HCT116 (cell line): ENCODE results near the gene MED13L. TPM values are rescaled to one million over a fixed set of nuclear protein-coding genes. Genes with fewer than 3 reads are reported as not detected.

Experiments
- ATAC-seq: fragments of 200-7000 bp; cut with Tn5 transposase; 2 replicates; pipeline ENCODE4 v1.9.1; 2020; ENCODE audit warnings: mild to moderate bottlenecking, moderate library complexity
- BruUV-seq: library from RNA; stranded (reverse); fragments of 400-500 nt; replicated peaks from 2 replicates; lab custom pipeline; 2021; lab: Mats Ljungman, UMichigan
- CTCF ChIA-PET: fragments of 300-600 bp; sonication (Branson Sonifier 250); formaldehyde crosslinking; loops from one replicate; lab custom pipeline; 2021; ENCODE audit warnings: antibody characterized with exemption; lab: Charles Lee
- POLR2A ChIA-PET: fragments of 300-600, 350-600 bp; sonication (Branson Sonifier 250); formaldehyde crosslinking; loops from one replicate; lab custom pipeline; 2021; ENCODE audit warnings: antibody characterized with exemption; lab: Charles Lee
- RAD21 ChIA-PET, 2 experiments: fragments of 300-600 bp; sonication (Branson Sonifier 250); formaldehyde crosslinking; loops; one replicate each; lab custom pipeline; 2023; ENCODE audit warnings: low total read pairs in 2 of 2; ENCODE audit not compliant: uncharacterized antibody in 2 of 2, unreplicated experiment in 2 of 2, low non-redundant PET in 1 of 2; lab: Charles Lee
- DNase-seq: peaks from one replicate; pipeline ENCODE4 v3.0.0-alpha.2; 2010; ENCODE audit warnings: low read depth, low spot score
- H2AFZ ChIP-seq: fragments of 200-600 bp; shearing (Covaris generic), sonication (generic); 2 replicates; pipeline ENCODE4 v1.6.1; 2017; ENCODE audit warnings: low read depth, mixed run types, mixed read lengths, antibody characterized with exemption, low read length; ENCODE audit not compliant: poor library complexity, severe bottlenecking
- H3K27ac ChIP-seq: 2 replicates; pipeline ENCODE4 v1.5.1; 2012; ENCODE audit warnings: low read depth, low read length
- H3K27me3 ChIP-seq: fragments of 200-600 bp; sonication (generic); 2 replicates; pipeline ENCODE4 v1.6.1; 2016; ENCODE audit warnings: mixed run types, low read length, mixed read lengths; ENCODE audit not compliant: insufficient read depth
- H3K36me3 ChIP-seq, 2 experiments: fragments of 200-500 bp in 1 of 2; fragments of 200-600 bp in 1 of 2; sonication (Bioruptor generic) in 1 of 2; sonication (generic) in 1 of 2; 2 replicates each; pipeline versions ENCODE4 v1.5.1 to v1.6.1; 2014 to 2016; ENCODE audit warnings: low read length in 2 of 2, inconsistent platforms in 1 of 2, mixed read lengths in 1 of 2, mixed run types in 1 of 2; ENCODE audit not compliant: insufficient read depth in 2 of 2, control insufficient read depth in 1 of 2
- H3K4me1 ChIP-seq, 2 experiments: fragments of 200-600 bp in 1 of 2; sonication (generic) in 1 of 2; 2 replicates each; pipeline versions ENCODE4 v1.5.1 to v1.6.1; 2012 to 2017; ENCODE audit warnings: low read length in 2 of 2, inconsistent platforms in 1 of 2, mild to moderate bottlenecking in 1 of 2, mixed read lengths in 1 of 2, mixed run types in 1 of 2, moderate library complexity in 1 of 2; ENCODE audit not compliant: insufficient read depth in 2 of 2, control insufficient read depth in 1 of 2
- H3K4me2 ChIP-seq: fragments of 200-600 bp; sonication (generic); 2 replicates; pipeline ENCODE4 v1.6.1; 2017; ENCODE audit warnings: mixed run types, low read length, mixed read lengths
- H3K4me3 ChIP-seq, 2 experiments: fragments of 200-600 bp in 1 of 2; sonication (generic) in 1 of 2; replicated peaks in 1 of 2; 2 replicates each; pipeline ENCODE4 v1.5.1; 2011 to 2016; ENCODE audit warnings: low read length in 2 of 2, control low read depth in 1 of 2, low read depth in 1 of 2, mild to moderate bottlenecking in 1 of 2, mixed read lengths in 1 of 2, mixed run types in 1 of 2
- H3K79me2 ChIP-seq: fragments of 200-600 bp; sonication (generic); 2 replicates; pipeline ENCODE4 v1.6.1; 2017; ENCODE audit warnings: mild to moderate bottlenecking, mixed run types, low read length, moderate library complexity, mixed read lengths; ENCODE audit not compliant: insufficient read depth
- H3K9ac ChIP-seq: fragments of 200-600 bp; sonication (generic); 2 replicates; pipeline ENCODE4 v1.6.1; 2016; ENCODE audit warnings: low read length, mixed read lengths
- H3K9me2 ChIP-seq: fragments of 200-600 bp; sonication (generic), shearing (Covaris generic); 2 replicates; pipeline ENCODE4 v1.6.1; 2017; ENCODE audit warnings: mixed run types, mild to moderate bottlenecking, moderate library complexity; ENCODE audit not compliant: insufficient read depth
- H3K9me3 ChIP-seq, 2 experiments: fragments of 200-500 bp in 1 of 2; fragments of 200-600 bp in 1 of 2; sonication (Bioruptor generic) in 1 of 2; sonication (generic) in 1 of 2; 2 replicates each; pipeline ENCODE4 v1.6.1; 2014 to 2017; ENCODE audit warnings: low read length in 2 of 2, mixed read lengths in 2 of 2, inconsistent platforms in 1 of 2, low read depth in 1 of 2, mild to moderate bottlenecking in 1 of 2, mixed run types in 1 of 2, moderate library complexity in 1 of 2; ENCODE audit not compliant: control insufficient read depth in 1 of 2, insufficient read depth in 1 of 2
- H4K20me1 ChIP-seq: fragments of 200-600 bp; sonication (generic), shearing (Covaris generic); 2 replicates; pipeline ENCODE4 v1.6.1; 2017; ENCODE audit warnings: mixed run types, mild to moderate bottlenecking, moderate library complexity; ENCODE audit not compliant: insufficient read depth
- CBX3 ChIP-seq: IDR thresholded peaks from 2 replicates; pipeline ENCODE4 v1.6.1; 2012; ENCODE audit warnings: low read depth
- EGR1 ChIP-seq: IDR thresholded peaks from 2 replicates; pipeline ENCODE4 v1.6.1; 2012; ENCODE audit warnings: low read depth
- ELF1 ChIP-seq: IDR thresholded peaks from 2 replicates; pipeline ENCODE4 v1.6.1; 2012; ENCODE audit warnings: low read depth, borderline replicate concordance
- FOSL1 ChIP-seq: IDR thresholded peaks from 2 replicates; pipeline ENCODE4 v1.6.1; 2012; ENCODE audit warnings: low read depth
- MAX ChIP-seq: IDR thresholded peaks from 2 replicates; pipeline ENCODE4 v1.6.1; 2012
- POLR2AphosphoS5 ChIP-seq: IDR thresholded peaks from 2 replicates; pipeline ENCODE4 v1.6.1; 2011; ENCODE audit warnings: mild to moderate bottlenecking, low read depth, low read length, moderate library complexity
- RAD21 ChIP-seq: IDR thresholded peaks from 2 replicates; pipeline ENCODE4 v1.6.1; 2012; ENCODE audit warnings: low read depth, mild to moderate bottlenecking
- SIN3A ChIP-seq: IDR thresholded peaks from 2 replicates; pipeline ENCODE4 v1.6.1; 2012; ENCODE audit warnings: low read depth
- YY1 ChIP-seq: IDR thresholded peaks from 2 replicates; pipeline ENCODE4 v1.6.1; 2011; ENCODE audit warnings: low read length, low read depth, moderate library complexity, mild to moderate bottlenecking; ENCODE audit not compliant: insufficient replicate concordance; ENCODE audit errors: extremely low read depth
- ZBTB33 ChIP-seq: IDR thresholded peaks from 2 replicates; pipeline ENCODE4 v1.6.1; 2011; ENCODE audit warnings: mild to moderate bottlenecking, low read length, moderate library complexity; ENCODE audit not compliant: insufficient replicate concordance; ENCODE audit errors: extremely low read depth
- intact Hi-C: fragments of 100-400 bp; cut with micrococcal nuclease; formaldehyde crosslinking; loops from 2 replicates; pipeline ENCODE4 v1.10.0; 2022
- total RNA-seq: library from RNA; stranded (reverse); gene quantifications from one replicate; pipeline ENCODE4 v1.2.1, GENCODE V29; 2021; ENCODE audit not compliant: unreplicated experiment
- TF ChIP-seq, protein P1 (sequence below): IDR thresholded peaks from 2 replicates; pipeline ENCODE4 v1.6.1; 2012; ENCODE audit warnings: low read depth

MED13L gene
- total RNA-seq, 1 experiment from 2014 or later, result 176 TPM

DNA sequence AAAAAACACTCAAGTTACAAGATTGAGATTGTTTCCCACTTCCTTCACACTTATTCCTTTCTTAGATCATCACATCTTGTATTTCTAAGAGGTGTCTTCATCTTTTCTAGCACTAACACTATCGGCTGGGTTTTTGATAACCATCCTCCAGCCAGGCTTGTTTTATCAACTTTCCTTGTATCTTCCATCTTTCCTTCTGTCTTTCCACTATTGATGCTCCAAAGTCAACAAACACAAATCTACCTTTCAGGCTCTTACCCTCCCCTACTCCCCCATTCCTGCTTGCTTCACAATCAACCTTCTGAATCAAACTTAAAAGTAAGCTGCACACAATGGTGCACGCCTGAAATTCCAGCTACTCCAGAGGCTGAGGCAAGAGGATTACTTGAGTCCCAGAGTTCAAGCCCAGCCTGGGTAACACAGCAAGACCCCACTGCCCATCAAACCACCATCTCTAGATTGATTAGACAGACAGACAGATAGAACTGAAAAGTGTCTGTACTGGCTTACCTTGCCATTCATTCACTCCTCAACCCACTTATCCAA lies 12.9 kb downstream of the MED13L start:
- Histone ChIP-seq H3K27me3 (no peaks in the 10 kb centered on the region), H4K20me1 (peaks cover 66% of the 10 kb centered on the region), H2AFZ (no peak overlapping the region), H3K9me2 (no peaks in the 10 kb centered on the region), H3K9me3 (no peaks in the 10 kb centered on the region), H3K4me2 (peak overlapping the region; percentile 25; the same call in 1 of the 2 replicates), H3K36me3 (no peaks in the 10 kb centered on the region), H3K4me1 (peaks cover 51 to 90% of the 10 kb centered on the region in 2 experiments), H3K9ac (peak overlapping the region; percentile 2; the same call in 1 of the 2 replicates), H3K4me3 (no peak overlapping the region), H3K79me2 (peaks cover 100% of the 10 kb centered on the region), H3K27ac (no peak overlapping the region)
- BruUV-seq, result no TSS peak
- RAD21 ChIA-PET, result no interaction called here
- POLR2A ChIA-PET, result no interaction called here
- intact Hi-C loops, result no loop called here
- no peak for ATAC-seq
- no peak for DNase-seq
- CTCF ChIA-PET, result no interaction called here
- TF ChIP-seq ZBTB33 (no peak), MAX (no peak), YY1 (no peak), ELF1 (no peak), RAD21 (no peak), CBX3 (no peak), SIN3A (no peak), FOSL1 (no peak), EGR1 (no peak), POLR2AphosphoS5 (no peak)
- TF ChIP-seq, protein P1, sequence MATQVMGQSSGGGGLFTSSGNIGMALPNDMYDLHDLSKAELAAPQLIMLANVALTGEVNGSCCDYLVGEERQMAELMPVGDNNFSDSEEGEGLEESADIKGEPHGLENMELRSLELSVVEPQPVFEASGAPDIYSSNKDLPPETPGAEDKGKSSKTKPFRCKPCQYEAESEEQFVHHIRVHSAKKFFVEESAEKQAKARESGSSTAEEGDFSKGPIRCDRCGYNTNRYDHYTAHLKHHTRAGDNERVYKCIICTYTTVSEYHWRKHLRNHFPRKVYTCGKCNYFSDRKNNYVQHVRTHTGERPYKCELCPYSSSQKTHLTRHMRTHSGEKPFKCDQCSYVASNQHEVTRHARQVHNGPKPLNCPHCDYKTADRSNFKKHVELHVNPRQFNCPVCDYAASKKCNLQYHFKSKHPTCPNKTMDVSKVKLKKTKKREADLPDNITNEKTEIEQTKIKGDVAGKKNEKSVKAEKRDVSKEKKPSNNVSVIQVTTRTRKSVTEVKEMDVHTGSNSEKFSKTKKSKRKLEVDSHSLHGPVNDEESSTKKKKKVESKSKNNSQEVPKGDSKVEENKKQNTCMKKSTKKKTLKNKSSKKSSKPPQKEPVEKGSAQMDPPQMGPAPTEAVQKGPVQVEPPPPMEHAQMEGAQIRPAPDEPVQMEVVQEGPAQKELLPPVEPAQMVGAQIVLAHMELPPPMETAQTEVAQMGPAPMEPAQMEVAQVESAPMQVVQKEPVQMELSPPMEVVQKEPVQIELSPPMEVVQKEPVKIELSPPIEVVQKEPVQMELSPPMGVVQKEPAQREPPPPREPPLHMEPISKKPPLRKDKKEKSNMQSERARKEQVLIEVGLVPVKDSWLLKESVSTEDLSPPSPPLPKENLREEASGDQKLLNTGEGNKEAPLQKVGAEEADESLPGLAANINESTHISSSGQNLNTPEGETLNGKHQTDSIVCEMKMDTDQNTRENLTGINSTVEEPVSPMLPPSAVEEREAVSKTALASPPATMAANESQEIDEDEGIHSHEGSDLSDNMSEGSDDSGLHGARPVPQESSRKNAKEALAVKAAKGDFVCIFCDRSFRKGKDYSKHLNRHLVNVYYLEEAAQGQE, result no peak
